GM18511 (cell line): Measurements from ENCODE around the gene LIG1.
A peak's percentile ranks its signal among the peaks of the same experiment; 100 is the strongest.

ENCODE experiments used
- ATAC-seq: cut with Tn5 transposase; IDR thresholded peaks from one replicate; pipeline ENCODE4 v1.9.1; 2021; ENCODE audit warnings: mild to moderate bottlenecking, moderate library complexity; ENCODE audit not compliant: unreplicated experiment

Gene LIG1

GRCh38 chr19:48169939-48170803 is at the start of gene LIG1, which contains the start of gene ZSWIM9:
TSS of gene LIG1 (minus strand) at chr19:48170344. CDS start at chr19:48165566, 4,778 bp downstream.
TSS of gene ZSWIM9 (plus strand) at chr19:48170680. CDS start at chr19:48171803, 1,123 bp downstream.
- ATAC-seq = peak; percentile 91

GRCh38 chr19:48218997-48219396 is 48.9 kb upstream of the LIG1 start:
- ATAC-seq = no peak

DNA sequence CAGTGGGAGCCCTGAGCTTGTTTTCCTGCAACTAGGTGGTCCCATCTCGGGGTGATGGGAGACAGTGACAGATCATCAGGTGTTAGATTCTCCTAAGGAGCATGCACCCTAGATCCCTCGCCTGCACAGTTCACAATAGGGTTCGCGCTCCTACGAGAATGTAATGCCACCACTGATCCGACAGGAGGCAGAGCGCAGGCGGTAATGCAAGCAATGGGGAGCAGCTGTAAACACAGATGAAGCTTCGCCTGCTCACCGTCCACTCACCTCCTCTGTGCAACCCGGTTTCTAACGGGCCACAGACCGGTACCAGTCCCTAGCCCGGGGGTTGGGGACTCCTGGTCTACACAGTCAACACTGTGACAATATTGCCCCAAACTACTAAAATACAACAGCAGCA is 46.8 kb upstream of the LIG1 start:
- ATAC-seq = no peak

- ATAC-seq = no peak
Measured at GRCh38 chr19:48213959-48214358, 43.8 kb upstream of the LIG1 start.

GRCh38 chr19:48210005-48210404 is 39.9 kb upstream of the LIG1 start:
- no peak for ATAC-seq

- ATAC-seq = no peak
Measured at GRCh38 chr19:48206397-48207093, 36.4 kb upstream of the LIG1 start.

GRCh38 chr19:48203794-48204628 is 33.9 kb upstream of the LIG1 start:
- ATAC-seq = peak; percentile 99

DNA sequence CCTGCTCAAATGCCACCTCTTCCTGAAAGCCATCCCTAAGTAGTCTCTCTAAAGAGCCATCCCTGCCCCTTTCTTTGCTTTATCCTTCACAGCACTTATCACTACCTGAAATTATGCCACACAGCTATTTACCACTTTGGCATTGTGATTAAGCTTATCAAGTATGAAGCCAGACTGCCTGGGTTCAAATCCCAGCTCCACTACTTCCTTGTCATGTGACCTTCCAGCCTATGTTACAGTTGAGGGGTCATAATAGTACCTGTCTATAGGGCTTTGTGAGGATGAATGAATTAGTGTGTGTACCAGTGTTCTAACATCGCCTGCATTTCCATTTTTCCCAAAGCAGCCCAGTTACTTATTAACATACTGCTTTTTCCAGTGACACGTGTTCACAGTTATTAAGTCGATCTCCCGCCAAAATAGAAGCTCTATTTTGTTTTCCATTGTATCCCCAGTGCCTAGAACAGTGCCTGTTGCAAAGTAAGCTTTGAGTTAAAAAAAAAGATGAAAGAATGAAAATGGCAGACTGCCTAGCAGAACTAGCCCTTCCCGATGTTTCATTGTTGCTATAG is 33.2 kb upstream of the LIG1 start:
- ATAC-seq = no peak

DNA sequence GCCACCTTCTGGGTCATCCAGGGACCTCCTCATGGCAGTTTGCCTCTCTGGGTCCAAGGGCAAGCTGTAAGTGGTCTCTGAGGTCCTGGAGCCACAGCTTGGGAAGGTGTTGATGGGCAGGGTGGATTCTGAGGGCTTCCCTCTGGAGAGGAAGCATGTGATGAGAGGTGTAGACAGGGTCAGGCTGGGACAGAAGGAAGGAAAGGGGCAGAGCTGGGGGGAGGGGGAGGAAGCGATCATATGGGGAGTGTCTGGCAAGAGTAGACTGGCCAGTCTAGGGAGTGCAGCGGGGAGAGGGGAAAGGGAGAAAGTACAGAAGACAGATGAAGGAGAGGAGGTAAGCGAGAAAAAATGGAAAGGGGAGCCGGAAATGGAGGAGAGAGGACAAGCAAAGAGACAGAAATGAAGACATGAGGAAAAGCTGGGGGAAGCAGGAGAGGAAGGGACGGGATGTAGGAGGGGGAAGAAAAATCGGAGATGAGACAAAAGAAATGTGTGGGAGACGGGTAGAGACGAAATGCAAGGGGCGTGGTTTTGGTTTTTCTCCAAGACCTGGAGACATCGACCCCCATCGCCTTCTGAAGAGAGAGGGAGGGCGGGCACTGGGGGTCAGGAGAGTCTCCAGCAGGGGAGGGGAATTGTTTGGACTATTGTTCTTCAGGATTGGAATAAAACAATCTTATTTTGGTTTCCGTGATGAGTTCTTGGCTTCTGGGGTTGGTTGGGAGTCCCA is 27.0 kb upstream of the LIG1 start:
- ATAC-seq = no peak

GRCh38 chr19:48196321-48196763 is 26.2 kb upstream of the LIG1 start:
- ATAC-seq = no peak

GRCh38 chr19:48194844-48195830 is 25.0 kb upstream of the LIG1 start:
- no peak for ATAC-seq

DNA sequence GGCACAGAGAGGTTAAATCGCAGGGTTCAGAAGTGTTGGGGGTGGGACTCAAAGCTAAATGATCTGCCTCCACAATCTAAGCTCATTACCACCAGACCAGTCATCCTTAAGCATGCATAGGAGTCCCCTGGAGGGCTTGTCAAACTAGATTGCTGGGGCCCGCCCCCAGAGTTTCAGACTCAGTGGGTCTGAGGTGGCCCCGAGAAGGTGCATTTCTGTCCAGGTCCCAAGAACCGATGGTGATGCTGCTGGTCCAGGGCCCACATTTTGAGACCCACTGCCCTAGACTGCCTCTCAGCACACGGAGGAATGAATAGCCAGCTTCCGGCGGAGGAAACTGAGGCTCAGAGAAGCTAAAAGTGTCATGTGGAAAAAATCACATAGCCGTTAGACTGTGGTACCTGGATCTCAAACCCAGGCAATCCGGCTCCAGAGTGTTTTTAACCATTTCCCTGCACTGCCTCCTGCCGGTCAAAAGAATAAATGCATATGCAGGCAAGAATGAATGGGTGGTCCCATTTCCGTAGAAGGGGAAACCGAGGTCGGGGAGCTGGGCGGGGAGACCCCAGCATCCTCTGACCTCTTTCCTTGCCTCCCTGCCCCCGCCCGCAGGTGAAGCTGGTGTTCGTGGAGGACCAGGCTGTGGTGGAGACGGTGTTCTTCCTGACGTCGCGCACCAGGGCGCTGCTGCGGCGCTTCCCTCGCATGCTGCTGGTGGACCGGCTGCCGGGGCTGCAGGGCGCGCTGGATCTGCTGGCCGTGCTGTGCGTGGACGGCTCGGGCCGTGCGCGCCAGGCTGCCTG is 24.1 kb upstream of the LIG1 start:
- no peak for ATAC-seq

- ATAC-seq = no peak
Measured at GRCh38 chr19:48192750-48193149, 22.6 kb upstream of the LIG1 start.

DNA sequence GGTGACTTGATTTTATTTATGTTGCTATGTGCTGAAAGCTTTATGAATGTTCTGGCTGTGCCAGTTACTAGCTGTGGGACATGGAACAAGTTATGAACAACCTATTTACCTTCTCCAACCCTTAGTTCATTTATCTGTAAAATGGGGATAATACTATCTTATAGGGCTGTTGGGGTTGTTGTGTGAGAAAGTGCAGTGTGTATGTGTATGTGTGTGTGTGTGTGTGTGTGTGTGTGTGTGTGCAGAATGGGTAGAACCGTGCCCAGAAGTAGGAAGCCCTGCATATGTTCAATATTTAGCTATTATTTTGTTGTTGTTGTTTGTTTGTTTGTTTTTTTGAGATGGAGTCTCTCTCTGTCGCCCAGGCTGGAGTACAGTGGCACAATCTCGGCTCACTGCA is 20.7 kb upstream of the LIG1 start:
- ATAC-seq = no peak

DNA sequence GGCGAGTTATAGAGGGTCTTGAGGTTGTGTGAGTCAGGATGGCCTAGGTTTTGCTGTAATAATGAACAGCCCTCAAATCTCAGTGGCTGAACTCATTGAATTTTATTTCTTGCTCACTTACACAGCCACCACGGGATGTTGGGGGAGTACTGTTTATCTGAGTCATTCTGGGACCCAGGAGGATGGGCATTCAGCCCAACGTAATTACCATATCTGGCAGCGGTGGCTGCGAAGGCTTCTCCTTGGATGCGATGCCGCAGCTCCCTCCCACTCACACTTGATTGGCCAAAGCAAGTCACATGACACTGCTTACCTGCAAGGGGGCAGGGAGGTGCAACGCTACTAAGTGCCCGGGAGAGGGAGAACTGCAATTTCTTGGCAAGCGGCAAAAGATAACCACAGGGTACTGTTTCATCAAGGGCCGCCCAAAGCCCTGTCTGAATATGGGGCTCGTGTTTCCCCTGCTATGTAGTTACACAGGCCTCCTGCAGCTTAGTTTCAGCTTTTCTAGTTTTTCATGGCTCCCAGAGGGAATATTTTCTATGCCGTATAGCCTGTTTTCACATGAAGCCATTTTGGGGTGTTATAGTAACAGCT is 20.2 kb upstream of the LIG1 start:
- no peak for ATAC-seq

DNA sequence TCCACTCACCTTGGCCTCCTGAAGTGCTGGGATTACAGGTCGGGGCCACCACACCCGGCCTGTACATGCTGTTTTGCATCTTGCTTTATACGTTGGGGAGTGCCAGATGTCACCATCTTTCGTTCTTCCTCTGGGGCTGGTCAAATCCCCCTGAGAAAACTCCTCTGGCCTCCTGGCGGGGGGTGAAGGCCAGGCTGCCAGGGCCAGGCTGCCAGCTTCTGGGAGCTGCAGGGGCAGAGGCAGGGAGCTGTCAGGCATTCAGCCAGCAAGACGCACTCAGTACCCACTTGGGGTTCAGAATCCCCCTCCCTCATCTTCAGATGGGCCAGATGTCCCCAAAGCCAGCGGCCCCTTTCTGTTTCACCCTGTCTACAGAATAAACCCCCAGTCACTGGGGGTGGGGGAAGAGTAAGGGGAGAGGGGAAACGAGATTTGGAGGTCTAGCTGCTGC is 16.4 kb upstream of the LIG1 start:
- ATAC-seq = peak; percentile 65

DNA sequence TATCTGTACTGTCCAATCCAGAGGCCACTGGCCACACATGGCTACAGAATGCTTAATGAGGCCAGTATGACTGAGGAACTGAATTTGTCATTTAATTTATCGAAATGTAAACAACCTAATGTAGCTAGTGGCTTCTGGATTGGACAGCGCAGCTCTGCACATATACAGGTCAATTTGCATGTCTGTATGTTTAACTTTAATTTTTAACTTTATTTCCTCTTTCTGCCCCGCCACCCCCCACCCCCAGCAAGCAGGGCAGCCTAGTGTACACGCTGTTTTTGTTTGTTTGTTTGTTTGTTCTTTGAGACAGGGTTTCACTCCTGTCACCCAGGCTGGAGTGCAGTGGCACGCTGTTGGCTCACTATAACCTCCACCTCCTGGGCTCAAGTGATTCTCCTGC is 15.9 kb upstream of the LIG1 start:
- ATAC-seq = peak; percentile 50

GRCh38 chr19:48183356-48183755 is 13.2 kb upstream of the LIG1 start:
- ATAC-seq = no peak
